Tibial nerve (tissue), 3 donors: Measurements from ENCODE around the gene RAPH1.

Experiments
- CTCF ChIP-seq, 5 experiments: fragments of 200-600 bp in 3 of 5; fragments of 450-650 bp in 2 of 5; sonication (generic) in 3 of 5; IDR thresholded peaks; one replicate each; pipeline ENCODE4 v1.5.1; 2016 to 2019; ENCODE audit warnings: antibody characterized with exemption in 5 of 5, mild to moderate bottlenecking in 3 of 5, moderate library complexity in 2 of 5
- POLR2A ChIP-seq, 2 donors: fragments of 450-650 bp; IDR thresholded peaks; one replicate each; pipeline ENCODE4 v1.6.1; 2017; ENCODE audit warnings: antibody characterized with exemption in 2 of 2, mild to moderate bottlenecking in 2 of 2, moderate library complexity in 2 of 2

GRCh38 chr2:203399031-203399430, 136.1 kb downstream of the RAPH1 start:
- no peak for TF ChIP-seq CTCF (IDR thresholded peaks at IDR 0.05)
- TF ChIP-seq POLR2A (IDR thresholded peaks at IDR 0.05) = no peak
